NT2/D1 (cell line): ENCODE measurements around the gene PTPRJ.

ENCODE experiments used
- DNase-seq: peaks from one replicate; pipeline ENCODE4 v3.0.0-alpha.2; 2011; ENCODE audit warnings: low read depth, low spot score
- H3K27me3 ChIP-seq: 2 replicates; pipeline ENCODE4 v1.6.0; 2011; ENCODE audit warnings: mild to moderate bottlenecking; ENCODE audit not compliant: insufficient read length, insufficient read depth
- H3K36me3 ChIP-seq: 2 replicates; pipeline ENCODE4 v1.6.1; 2011; ENCODE audit warnings: mild to moderate bottlenecking, low read length, mixed read lengths; ENCODE audit not compliant: insufficient read depth, insufficient read length
- H3K4me1 ChIP-seq: 2 replicates; pipeline ENCODE4 v1.5.1; 2011; ENCODE audit not compliant: insufficient read depth, insufficient read length
- H3K4me3 ChIP-seq: 2 replicates; pipeline ENCODE4 v1.5.1; 2011; ENCODE audit warnings: low read depth; ENCODE audit not compliant: insufficient read length
- H3K9ac ChIP-seq: 2 replicates; pipeline ENCODE4 v1.6.0; 2011; ENCODE audit warnings: low read depth; ENCODE audit not compliant: insufficient read length
- H3K9me3 ChIP-seq: 2 replicates; pipeline ENCODE4 v1.5.1; 2011; ENCODE audit warnings: mild to moderate bottlenecking, low read length; ENCODE audit not compliant: insufficient read depth
- SUZ12 ChIP-seq: IDR thresholded peaks from 2 replicates; pipeline ENCODE4 v1.6.1; 2011; ENCODE audit not compliant: insufficient read length, insufficient read depth; ENCODE audit errors: extremely low read depth
- YY1 ChIP-seq: IDR thresholded peaks from 2 replicates; pipeline ENCODE4 v1.6.1; 2011; ENCODE audit not compliant: insufficient read length, insufficient read depth
- ZNF274 ChIP-seq: IDR thresholded peaks from 2 replicates; pipeline ENCODE4 v1.6.1; 2011; ENCODE audit warnings: mild to moderate bottlenecking, low read depth, low read length

PTPRJ gene

GRCh38 chr11:47991894-47992293, 11.5 kb downstream of the PTPRJ start:
- TF ChIP-seq SUZ12 = no peak
- TF ChIP-seq ZNF274 = no peak
- no peak for TF ChIP-seq YY1
- Histone ChIP-seq H3K9ac (no peak overlapping the region), H3K9me3 (no peaks in the 10 kb centered on the region), H3K27me3 (no peaks in the 10 kb centered on the region), H3K36me3 (no peaks in the 10 kb centered on the region), H3K4me1 (peaks cover 14% of the 10 kb centered on the region), H3K4me3 (no peak overlapping the region)
- DNase-seq = no peak

- no peak overlapping the region for H3K9ac ChIP-seq
- H3K27me3 ChIP-seq = no peaks in the 10 kb centered on the region
- H3K4me3 ChIP-seq = no peak overlapping the region
- DNase-seq = peak; percentile 59
- TF ChIP-seq SUZ12 = no peak
- no peak for TF ChIP-seq ZNF274
- TF ChIP-seq YY1 = no peak
- H3K9me3 ChIP-seq = no peaks in the 10 kb centered on the region
- H3K36me3 ChIP-seq = no peaks in the 10 kb centered on the region
- peaks cover 12% of the 10 kb centered on the region for H3K4me1 ChIP-seq
Measured at GRCh38 chr11:47992959-47993820, 12.8 kb downstream of the PTPRJ start.

GRCh38 chr11:47994417-47994816, 14.1 kb downstream of the PTPRJ start:
- no peak overlapping the region for H3K4me3 ChIP-seq
- no peaks in the 10 kb centered on the region for H3K27me3 ChIP-seq
- no peak overlapping the region for H3K9ac ChIP-seq
- H3K36me3 ChIP-seq = no peaks in the 10 kb centered on the region
- H3K4me1 ChIP-seq = peaks cover 12% of the 10 kb centered on the region
- no peak for TF ChIP-seq YY1
- H3K9me3 ChIP-seq = no peaks in the 10 kb centered on the region
- no peak for DNase-seq

GRCh38 chr11:47995360-47995769, 15.0 kb downstream of the PTPRJ start:
- Histone ChIP-seq H3K27me3 (no peaks in the 10 kb centered on the region), H3K9ac (no peak overlapping the region), H3K9me3 (no peaks in the 10 kb centered on the region), H3K36me3 (no peaks in the 10 kb centered on the region), H3K4me1 (peaks cover 12% of the 10 kb centered on the region), H3K4me3 (no peak overlapping the region)
- TF ChIP-seq ZNF274 (no peak), YY1 (no peak), SUZ12 (no peak)
- no peak for DNase-seq

- Histone ChIP-seq H3K27me3 (no peaks in the 10 kb centered on the region), H3K4me3 (no peak overlapping the region), H3K9ac (no peak overlapping the region), H3K4me1 (peaks cover 13% of the 10 kb centered on the region), H3K36me3 (no peaks in the 10 kb centered on the region), H3K9me3 (no peaks in the 10 kb centered on the region)
- DNase-seq = no peak
- no peak for TF ChIP-seq SUZ12
- no peak for TF ChIP-seq YY1
- TF ChIP-seq ZNF274 = no peak
Measured at GRCh38 chr11:47997063-47998053, 17.0 kb downstream of the PTPRJ start.

GRCh38 chr11:47998345-47998732, 18.0 kb downstream of the PTPRJ start:
- Histone ChIP-seq H3K9me3 (no peaks in the 10 kb centered on the region), H3K27me3 (no peaks in the 10 kb centered on the region), H3K4me3 (no peak overlapping the region), H3K36me3 (no peaks in the 10 kb centered on the region), H3K4me1 (peaks cover 10% of the 10 kb centered on the region), H3K9ac (no peak overlapping the region)
- DNase-seq = no peak
- TF ChIP-seq SUZ12 = no peak
- TF ChIP-seq ZNF274 = no peak
- no peak for TF ChIP-seq YY1

- H3K4me1 ChIP-seq = peaks cover 10% of the 10 kb centered on the region
- no peak overlapping the region for H3K4me3 ChIP-seq
- H3K9ac ChIP-seq = no peak overlapping the region
- no peak for DNase-seq
- TF ChIP-seq SUZ12 = no peak
- TF ChIP-seq YY1 = no peak
- TF ChIP-seq ZNF274 = no peak
- no peaks in the 10 kb centered on the region for H3K9me3 ChIP-seq
- H3K27me3 ChIP-seq = no peaks in the 10 kb centered on the region
- H3K36me3 ChIP-seq = no peaks in the 10 kb centered on the region
Measured at GRCh38 chr11:47998733-47999359, 18.5 kb downstream of the PTPRJ start.
